Stimulated activated CD8-positive, alpha-beta memory T cell treated with anti-CD3 and anti-CD28 coated beads, Interleukin-15, amount 100 ng/mL, for 48 hours (primary cell): Measurements from ENCODE around the gene PPARG.

ENCODE experiments used
- DNase-seq, 2 donors: peaks; one replicate each; pipeline ENCODE4 v3.0.0-alpha.2; 2020; ENCODE audit warnings: low read depth in 2 of 2

Gene PPARG

DNA sequence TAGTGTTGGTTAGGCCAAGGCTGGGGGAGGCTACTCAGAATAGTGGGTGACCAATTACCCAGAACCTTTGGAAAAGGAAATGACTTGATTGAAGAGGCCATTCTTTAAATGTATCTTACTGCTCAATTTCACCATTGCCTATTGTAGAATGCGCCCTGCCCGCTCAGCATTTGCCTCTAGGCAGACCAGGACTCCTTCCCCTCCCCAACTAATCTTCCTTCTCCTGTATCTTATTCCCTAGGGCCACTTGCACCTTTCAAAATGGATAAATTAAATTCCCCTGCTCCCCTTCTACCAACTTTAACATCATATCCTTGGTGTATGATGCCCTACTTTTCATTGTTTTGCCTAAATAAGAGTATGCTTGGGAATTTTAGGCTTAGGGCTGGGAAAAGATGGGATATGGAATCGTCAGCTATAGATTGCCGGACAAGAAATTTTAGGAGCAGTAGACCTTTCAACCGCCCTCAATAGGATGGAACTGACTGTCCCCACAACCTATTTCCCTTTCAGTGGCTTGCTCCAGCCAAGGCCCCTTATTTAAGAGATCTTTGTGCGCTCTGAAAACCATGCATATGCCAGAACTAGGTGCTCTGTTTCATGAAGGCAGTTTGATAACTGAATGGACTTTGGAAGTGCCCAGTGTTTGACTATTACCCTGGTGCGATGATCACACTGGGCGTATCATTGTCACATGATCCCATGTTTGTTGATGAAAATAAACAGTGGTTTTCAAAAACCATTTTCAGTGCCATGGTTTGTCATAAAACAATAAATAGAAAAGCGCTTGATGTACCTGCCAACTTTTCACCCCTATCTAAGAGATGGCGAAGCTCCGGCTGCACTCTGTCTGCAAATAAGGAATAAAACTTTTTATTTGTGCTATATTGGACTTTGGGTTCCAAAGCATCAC lies 121.1 kb downstream of the PPARG start:
- DNase-seq, result no peak

DNA sequence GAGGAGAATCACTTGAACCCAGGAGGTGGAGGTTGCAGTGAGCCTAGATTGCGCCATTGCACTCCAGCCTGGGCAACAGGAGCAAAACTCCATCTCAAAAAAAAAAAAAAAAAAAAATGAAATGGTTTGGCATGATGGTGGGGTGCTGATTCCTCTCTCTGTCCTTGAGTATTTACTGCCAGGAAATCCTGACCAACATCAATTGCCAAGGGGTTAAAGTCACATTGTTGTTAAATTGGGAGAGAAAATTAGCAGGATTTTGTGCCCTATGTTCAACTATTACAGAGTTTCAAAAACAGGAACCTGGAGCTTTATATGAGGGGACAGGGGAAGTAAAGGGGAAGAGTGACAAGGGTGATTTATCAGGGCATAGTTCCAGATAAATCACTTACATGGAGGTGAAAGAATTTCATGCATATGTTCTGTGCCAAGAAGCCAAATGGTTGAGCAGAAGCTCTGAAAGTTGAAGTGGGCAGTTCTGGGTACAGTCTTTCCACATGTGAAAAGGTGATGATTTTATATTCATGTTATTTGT lies 124.9 kb downstream of the PPARG start:
- no peak for DNase-seq

DNA sequence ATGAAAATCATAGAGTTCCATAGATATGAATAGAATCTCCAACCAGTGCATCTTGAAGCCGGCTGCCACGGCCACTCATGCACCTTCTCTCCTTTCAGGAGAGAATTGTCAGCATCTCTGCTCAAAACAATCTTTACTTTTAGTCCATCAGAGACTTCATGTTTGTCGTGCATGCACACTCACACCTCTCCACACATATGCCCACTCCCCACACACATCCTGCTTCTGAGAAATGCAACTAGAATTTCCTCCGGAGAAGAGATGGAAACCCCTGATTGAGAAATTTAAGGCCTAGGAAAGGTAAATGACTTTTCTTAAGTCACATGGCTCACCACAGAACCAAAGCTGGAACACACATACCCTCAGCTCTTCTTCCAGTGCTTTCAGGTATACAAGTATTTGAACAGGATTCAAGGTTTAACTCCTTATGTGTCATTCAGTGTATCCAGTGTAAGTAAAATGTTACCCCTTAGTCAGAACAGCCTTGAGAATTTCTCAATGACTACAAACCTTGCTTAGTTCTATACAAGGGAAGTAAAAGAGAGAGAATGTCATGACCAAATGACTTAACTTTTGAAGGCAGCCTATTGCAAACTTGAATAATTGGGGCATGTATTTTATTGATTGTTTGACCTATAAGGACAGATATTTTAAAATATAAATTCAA lies 126.3 kb downstream of the PPARG start:
- no peak for DNase-seq

DNA sequence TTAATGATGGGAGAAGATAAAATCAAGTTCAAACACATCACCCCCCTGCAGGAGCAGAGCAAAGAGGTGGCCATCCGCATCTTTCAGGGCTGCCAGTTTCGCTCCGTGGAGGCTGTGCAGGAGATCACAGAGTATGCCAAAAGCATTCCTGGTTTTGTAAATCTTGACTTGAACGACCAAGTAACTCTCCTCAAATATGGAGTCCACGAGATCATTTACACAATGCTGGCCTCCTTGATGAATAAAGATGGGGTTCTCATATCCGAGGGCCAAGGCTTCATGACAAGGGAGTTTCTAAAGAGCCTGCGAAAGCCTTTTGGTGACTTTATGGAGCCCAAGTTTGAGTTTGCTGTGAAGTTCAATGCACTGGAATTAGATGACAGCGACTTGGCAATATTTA lies 127.9 kb downstream of the PPARG start:
- DNase-seq, result no peak

DNA sequence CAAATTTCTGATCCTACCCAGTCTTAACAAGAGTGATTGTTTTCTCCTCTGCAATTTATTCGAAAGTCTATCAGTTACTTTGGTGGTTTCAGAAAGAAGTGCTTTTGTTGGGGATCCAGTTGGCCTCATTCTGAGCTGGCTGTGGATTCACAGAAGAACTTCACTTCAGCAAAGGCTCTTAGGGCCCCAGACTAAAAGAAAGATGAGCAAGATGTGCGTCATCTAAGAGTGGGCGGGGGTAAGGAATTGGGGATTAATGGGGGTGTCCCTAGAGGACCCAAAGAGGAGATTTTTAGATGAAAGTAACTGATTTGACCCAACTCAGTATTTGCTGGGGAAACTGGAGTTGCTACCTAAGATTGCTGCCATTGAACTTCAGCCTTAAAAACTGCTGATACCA lies 131.5 kb downstream of the PPARG start:
- peak; percentile 3 to 25 for DNase-seq

DNA sequence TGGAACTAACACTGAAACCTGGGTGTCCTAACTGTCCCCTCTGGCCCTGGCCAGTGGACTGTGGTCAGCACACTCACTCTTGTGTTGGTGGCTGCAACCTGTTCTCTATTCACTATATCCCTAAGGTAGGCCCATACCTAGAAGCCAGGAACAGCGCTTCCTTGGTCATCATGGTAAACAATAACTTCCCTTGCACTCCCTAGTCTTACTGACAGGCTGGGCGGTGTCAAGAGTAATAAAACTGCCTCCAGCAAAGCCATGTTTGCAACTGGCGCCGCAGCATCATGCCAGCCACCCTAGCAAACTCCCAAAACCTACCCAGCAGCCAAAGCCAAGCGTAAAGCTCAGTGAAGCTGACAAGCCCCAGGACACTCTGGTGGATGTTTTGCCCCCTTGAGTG lies 132.3 kb downstream of the PPARG start:
- DNase-seq, result no peak

DNA sequence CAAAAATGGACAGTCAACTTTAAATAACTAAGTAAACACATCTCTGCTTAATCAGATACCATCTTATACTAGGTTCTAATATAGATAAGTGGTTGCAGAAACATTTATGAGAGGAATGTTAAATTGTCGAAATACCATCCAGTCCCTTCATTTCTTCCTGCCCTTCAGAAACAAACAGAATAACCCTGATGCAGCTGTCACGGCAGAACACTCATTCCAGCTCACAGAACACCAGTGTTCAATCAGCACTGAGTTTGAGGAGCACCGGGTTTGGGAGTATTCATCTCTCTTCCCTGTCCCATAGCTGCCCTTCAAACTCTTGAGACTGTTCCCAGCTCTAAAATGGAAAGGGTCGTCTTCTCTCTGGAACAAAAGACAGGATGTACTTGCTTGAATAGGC lies 134.3 kb downstream of the PPARG start:
- DNase-seq, result no peak

DNA sequence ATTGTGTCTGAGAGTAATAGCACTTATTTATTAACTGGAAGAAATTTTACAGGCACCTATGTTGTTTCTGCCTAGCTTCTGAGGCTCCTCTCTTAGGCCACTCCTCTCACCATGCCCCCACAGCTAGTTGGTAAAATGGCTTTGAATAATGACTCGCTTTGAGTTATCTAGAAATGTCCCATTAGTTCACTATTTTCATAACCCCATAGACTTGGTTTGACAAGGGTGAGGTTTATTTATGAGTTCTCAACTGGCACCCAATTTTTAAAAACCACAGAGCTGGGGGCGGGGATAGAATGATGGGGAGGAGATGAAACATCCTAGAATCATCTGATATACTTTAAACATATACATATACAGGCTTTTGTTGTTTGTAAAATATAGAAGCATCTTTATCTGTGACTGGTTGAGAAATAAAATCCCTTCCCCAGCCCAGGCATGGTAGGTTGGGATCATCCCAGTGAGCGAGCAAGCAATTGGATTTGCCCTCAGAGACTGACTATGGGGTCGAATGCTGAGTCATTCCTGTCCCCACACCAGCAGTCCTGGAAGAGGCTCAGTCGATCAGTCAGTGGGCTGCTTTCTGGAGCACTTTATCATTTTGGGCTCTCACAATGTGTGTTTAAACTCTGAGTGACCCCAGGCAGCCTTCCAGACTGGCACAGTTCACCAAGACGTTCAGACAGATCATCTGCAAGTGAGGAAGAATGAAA lies 135.2 kb downstream of the PPARG start:
- peak; percentile 3 to 41 for DNase-seq

DNA sequence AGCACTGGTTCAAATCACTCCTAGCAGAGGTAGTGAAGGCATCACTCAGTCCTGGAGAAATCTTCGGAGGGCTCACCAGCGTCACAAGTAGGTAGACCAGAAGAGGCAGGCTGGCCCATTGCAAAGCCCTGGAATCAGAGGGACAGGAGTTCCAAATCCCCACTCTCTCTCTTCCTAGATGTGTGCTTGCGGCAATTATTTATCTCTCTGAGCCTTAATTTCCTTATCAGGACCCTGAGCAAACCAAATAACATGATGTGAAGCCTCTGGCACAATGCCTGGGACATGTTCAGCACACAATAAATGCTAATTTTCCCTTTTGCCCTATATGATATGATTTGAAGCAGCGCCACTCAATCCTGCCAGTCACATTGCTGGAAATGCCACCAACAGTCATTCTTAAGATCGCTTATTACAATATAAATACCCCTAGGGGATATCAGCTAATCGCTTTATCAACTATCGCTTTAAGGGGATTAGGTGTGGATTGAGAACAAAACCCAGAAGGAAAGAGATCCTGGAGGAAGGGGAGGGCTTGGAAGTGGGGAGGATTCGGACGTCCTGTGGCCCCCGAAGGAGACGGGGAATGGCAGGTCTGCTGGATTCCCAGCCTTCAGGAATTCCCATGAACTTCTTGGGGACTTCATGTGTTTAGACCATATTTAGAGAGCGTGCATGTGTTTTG lies 135.9 kb downstream of the PPARG start:
- no peak for DNase-seq

DNA sequence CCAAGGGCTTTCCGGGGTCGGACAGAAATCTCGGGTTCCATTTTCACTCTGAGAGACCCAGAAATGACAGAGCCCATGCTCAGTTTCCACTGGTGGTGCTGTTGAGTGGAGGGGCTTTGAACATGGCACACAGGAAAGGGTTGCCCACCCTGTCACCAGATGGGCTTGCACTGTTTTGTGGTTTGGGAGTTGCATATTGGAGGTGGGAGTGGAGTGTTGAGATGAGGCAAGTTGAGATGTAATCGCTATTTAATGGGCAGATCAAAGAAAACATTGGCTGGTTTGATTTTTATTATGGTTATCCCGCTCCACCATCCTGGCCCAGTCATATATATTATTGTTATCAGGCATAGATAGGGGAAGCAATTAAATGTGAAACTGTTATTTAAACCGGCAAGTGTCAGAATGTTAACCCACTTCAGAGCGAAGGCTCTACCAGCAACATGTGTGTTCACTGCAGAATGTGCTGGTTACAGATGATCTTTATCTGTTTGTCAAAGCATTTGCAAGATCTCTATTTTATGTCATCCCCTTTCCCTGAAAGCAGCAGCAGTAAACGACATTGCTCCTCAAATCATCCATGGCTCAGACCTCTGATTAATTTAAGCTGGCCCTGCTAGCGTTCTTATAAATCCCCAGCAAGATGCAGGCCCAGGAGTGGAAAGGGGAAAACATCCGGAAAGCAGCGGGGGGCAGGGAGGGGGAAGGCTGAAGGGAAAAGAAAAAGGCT lies 137.1 kb downstream of the PPARG start:
- DNase-seq, result no peak

DNA sequence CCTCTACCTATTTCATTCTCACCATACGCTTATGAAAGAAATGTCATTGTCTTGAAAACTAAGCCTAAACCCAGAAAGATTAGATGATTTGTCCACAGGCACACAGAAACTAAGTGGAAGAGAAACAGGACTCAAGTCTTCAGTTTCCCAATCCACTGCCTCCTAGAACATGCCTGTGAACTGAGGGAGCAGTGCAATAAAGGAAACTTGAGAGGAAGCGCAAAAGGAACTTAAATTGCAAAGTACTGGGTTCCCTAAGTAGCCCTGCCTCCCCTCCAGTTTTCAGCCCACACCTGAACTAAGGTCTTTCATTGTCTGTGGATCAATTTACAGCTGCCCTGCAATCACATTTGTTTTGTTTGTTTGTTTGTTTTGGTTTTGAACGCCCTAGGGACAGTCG lies 138.7 kb downstream of the PPARG start:
- DNase-seq, result no peak

DNA sequence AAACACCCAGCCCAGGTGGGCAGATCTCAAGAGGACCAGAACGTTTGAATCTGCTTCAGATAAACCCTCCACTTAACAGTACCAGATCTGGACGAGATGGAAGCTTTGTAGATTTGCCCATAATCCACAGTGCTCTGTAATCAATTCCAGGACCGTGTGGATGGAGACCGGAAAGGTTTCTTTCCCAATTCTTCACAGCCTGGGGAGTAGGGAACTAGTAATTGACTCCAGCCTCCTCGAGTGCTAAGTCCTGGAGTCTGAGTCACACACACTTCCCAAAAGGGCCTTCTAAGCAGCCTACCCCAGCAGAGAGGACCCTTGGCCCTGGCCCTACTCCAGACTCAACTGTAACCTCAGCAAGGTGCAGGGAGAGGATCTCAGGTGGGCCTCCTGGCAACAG lies 139.3 kb downstream of the PPARG start:
- DNase-seq, result no peak

DNA sequence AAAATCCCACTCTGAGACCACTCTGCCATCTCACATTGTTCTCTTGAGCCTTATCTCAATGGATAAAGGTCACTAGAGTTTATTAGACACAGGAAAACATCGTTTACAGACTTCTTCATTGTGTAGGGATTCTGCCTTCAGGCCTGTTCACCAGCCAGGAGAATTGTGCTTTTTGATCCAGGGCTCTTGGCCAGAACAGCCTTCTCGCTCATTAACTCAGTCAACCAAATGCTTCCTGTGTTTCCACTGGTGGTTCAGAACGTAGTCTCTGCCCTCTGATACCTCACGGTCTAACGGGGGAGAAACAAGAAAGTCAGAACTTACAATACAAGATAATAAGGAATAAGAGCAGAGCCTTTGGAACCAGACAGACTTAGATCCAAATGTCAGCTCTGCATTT lies 141.2 kb downstream of the PPARG start:
- DNase-seq, result no peak

DNA sequence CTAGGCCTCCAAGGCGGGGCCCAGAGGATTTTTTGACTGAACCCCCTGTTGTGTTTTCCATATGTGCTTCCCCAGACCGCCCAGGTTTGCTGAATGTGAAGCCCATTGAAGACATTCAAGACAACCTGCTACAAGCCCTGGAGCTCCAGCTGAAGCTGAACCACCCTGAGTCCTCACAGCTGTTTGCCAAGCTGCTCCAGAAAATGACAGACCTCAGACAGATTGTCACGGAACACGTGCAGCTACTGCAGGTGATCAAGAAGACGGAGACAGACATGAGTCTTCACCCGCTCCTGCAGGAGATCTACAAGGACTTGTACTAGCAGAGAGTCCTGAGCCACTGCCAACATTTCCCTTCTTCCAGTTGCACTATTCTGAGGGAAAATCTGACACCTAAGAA lies 145.0 kb downstream of the PPARG start:
- no peak for DNase-seq

DNA sequence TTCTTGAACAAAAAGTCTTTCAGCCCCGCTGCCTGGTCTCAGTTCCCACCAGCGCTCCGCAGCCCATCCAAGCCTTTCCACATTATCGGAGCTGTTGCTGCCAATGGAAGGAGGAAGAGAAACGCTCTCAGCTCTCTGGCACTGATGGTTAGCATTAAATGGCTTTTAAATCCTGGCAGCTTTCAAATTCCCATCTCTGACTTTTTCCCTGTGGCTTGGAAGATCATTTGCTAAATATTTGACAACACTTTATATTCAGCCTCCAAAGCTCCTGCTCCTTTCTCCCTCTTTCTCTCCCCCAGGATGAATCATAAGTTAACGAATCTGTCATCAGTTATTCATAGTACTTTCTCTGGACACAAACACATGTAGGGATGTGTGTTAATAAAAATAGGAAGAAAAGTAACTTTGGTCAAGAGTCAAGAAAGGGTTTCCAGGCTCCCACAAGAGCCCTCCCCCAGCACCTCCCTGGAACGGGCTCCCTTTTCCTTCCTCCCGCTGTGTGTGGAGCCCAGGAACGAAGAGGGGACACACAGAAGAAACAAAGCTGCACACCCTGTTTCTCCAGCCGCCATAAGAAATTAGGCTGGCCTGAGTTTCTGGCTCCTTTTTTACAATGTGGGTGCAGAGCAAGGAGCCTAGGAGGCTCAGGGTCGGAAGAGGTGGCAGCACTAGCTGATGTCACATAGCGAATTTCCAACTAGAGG lies 147.8 kb downstream of the PPARG start:
- no peak for DNase-seq

DNA sequence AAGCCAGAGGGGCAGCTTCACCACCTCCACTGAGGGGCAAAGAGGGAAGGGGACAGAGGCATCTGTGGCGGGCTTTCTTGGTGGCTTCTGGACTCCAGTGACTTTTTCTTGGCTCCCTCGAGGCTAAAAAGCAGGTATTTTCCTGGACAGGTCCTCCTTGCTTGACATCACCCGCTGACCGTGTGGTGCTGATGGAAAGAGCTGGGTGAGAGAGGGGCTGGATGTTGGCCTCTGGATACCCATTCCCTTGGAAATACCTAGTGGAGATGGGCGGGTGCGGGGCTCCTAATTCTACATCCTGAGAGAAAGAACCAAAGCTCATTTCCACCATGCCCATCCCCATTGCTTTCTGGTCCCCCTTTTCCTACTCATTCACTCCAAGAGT lies 148.3 kb downstream of the PPARG start:
- no peak for DNase-seq

DNA sequence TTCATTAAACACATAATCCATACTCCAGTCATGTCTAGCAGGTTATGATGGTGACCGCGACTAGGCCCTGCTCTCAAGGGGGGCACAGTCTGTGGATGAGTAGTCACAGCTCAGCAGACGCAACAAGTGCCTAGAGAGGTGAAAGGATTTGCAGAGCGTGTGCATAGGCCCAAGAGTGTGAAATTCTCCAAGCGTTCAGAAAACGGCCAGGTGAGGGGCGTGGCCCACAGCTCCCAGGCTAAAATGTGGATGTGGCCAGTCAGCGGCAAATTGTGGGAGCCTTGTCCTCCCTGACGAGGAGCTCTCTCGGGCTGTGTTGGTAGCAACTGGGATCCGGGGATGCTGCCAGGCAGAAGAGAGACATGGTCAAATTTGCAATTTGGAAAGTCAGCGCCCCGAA lies 149.0 kb downstream of the PPARG start:
- DNase-seq, result no peak

DNA sequence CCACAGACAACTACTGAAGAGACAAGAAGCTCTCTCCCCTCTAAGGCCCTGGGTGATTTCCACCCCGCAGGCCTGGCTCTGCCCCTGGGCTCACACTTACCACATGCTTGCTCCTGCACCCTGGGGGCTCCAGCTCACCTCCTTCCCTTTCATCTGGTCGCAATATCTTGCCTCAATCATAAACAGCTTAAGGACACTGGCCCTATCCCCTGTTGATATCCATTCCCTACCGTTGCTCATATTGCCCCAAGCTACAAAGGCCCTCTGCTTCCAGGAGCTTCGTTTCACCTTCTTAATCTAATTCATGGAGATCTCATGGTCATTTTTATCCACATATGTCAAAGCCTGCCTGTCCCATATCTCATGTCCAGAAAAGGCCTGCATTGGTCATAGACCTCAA lies 149.4 kb downstream of the PPARG start:
- no peak for DNase-seq

DNA sequence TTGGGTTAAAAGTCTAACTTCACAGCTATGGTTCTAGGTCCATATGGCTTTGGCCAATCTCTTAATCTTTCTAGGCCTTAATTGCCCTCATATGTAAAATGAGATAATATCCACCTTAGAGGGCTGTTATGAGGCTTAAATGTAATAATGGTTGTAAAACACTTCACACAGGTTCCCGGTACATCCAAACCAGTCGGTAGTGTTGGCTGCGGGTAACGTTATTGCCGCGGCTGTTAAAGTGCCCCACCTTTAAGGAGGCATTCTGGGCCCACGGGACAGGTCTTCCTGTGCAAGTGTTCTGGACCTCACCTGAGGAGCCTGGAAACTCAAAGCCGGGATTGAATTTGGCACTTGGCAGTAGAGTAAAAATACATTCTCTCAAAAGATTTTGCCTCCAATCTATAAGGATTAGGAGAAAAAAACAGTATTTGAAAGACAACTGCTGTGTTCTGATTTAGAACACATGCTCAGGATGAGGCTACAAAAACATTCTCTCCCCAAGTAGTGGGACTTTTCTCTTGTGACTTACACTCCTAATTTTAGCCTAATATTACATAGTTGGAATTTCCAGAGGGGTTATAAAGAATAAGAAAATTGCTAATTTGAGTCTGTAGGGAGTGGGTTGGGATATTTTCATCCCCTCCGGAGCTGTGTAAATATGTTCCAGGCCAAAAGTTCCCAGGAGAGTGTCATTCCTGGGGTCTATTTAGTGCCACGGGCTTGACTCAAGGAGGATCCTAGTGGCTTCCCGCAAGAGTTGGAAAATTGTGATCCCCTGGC lies 150.5 kb downstream of the PPARG start:
- no peak for DNase-seq
